PFSK-1 (cell line): Measurements from ENCODE around the gene FAM107A.

Experiments
- FOXP2 ChIP-seq: optimal IDR thresholded peaks from 2 replicates; pipeline ENCODE3; 2011; ENCODE audit warnings: borderline replicate concordance, control low read depth, inconsistent platforms; ENCODE audit not compliant: insufficient read depth; ENCODE audit errors: extremely low read length, extremely low read depth
- POLR2AphosphoS5 ChIP-seq: IDR thresholded peaks from 2 replicates; pipeline ENCODE4 v1.6.1; 2012; ENCODE audit warnings: low read depth, mild to moderate bottlenecking, control low read depth, low read length, moderate library complexity
- REST ChIP-seq, 2 experiments: IDR thresholded peaks; 2 replicates each; pipeline versions ENCODE4 v1.6.1 to v1.8.0; 2011 to 2012; ENCODE audit warnings: low read depth in 2 of 2, low read length in 2 of 2, control low read depth in 1 of 2, inconsistent platforms in 1 of 2, mild to moderate bottlenecking in 1 of 2, moderate library complexity in 1 of 2; ENCODE audit not compliant: insufficient read depth in 1 of 2
- SIN3A ChIP-seq: IDR thresholded peaks from 2 replicates; pipeline ENCODE4 v1.6.1; 2012; ENCODE audit warnings: mild to moderate bottlenecking, low read length, moderate library complexity, borderline replicate concordance; ENCODE audit not compliant: insufficient read depth
- TAF1 ChIP-seq: IDR thresholded peaks from 2 replicates; pipeline ENCODE4 v1.6.1; 2012; ENCODE audit warnings: low read length, control low read depth, borderline replicate concordance; ENCODE audit not compliant: insufficient read depth

The FAM107A gene

GRCh38 chr3:58566398-58567250 lies 10.6 kb downstream of the FAM107A start:
- TF ChIP-seq FOXP2 (no peak), SIN3A (no peak)

- no peak for TF ChIP-seq FOXP2
- no peak for TF ChIP-seq REST (IDR thresholded peaks at IDR 0.05; ENCODE audit: insufficient read depth in 1 of 2, low read depth in 2 of 2, low read length in 2 of 2)
- TF ChIP-seq TAF1: no peak
- no peak for TF ChIP-seq SIN3A
- TF ChIP-seq POLR2AphosphoS5: no peak
These were observed 11.4 kb downstream of the FAM107A start for GRCh38 chr3:58565621-58566397.

- TF ChIP-seq REST (IDR thresholded peaks at IDR 0.05; ENCODE audit: insufficient read depth in 1 of 2, low read depth in 2 of 2, low read length in 2 of 2): no peak
- no peak for TF ChIP-seq POLR2AphosphoS5
- no peak for TF ChIP-seq SIN3A
- no peak for TF ChIP-seq TAF1
- TF ChIP-seq FOXP2: no peak
These were observed 12.6 kb downstream of the FAM107A start for GRCh38 chr3:58564456-58565160.

- no peak for TF ChIP-seq REST (IDR thresholded peaks at IDR 0.05; ENCODE audit: insufficient read depth in 1 of 2, low read depth in 2 of 2, low read length in 2 of 2)
- TF ChIP-seq TAF1: no peak
- no peak for TF ChIP-seq POLR2AphosphoS5
- no peak for TF ChIP-seq FOXP2
- no peak for TF ChIP-seq SIN3A
These were observed 13.1 kb downstream of the FAM107A start for GRCh38 chr3:58564054-58564453.

GRCh38 chr3:58563386-58564035 lies 13.7 kb downstream of the FAM107A start:
- TF ChIP-seq REST (IDR thresholded peaks at IDR 0.05; ENCODE audit: insufficient read depth in 1 of 2, low read depth in 2 of 2, low read length in 2 of 2) (no peak), POLR2AphosphoS5 (no peak), FOXP2 (no peak), TAF1 (no peak), SIN3A (no peak)
